Measurements from ENCODE around the gene PIP5KL1. TPM values are rescaled to one million over a fixed set of nuclear protein-coding genes. Genes with fewer than 3 reads are reported as not detected.
A peak's percentile ranks its signal among the peaks of the same experiment; 100 is the strongest.

PIP5KL1 gene
- total and polyA plus RNA-seq, 2 of the 8 experiments (the other 6 are each of a cell fraction or from before 2014, with no cell fraction given): 13.4 to 15.4 TPM

GRCh38 chr9:127929625-127929979, 975 bp downstream of the PIP5KL1 start:
- Histone ChIP-seq H3K79me1 (ENCODE audit: low read depth, low read length) (no peaks in the 10 kb centered on the region), H3K4me1 (replicated peaks in 1 of 4; ENCODE audit: control insufficient read depth in 3 of 4, insufficient read depth in 4 of 4, low read length in 3 of 4) (peaks cover 13 to 24% (median 20%) of the 10 kb centered on the region in 4 experiments), H3K23ac (ENCODE audit: insufficient read length) (no peak overlapping the region), H3K4ac (replicated peaks; ENCODE audit: insufficient read length, low read depth, low read length) (no peak overlapping the region), H3K18ac (ENCODE audit: extremely low read depth, low read length) (no peak overlapping the region), H3K14ac (ENCODE audit: insufficient read length) (no peak overlapping the region), H4K8ac (ENCODE audit: extremely low read depth, insufficient read depth, low read length) (0 out of 2 replicates have a peak overlapping the region, but pooled peaks have one; percentile 0), H2BK5ac (ENCODE audit: low read depth, low read length) (peak overlapping the region; percentile 35; the same call in 1 of the 2 replicates), H3K27ac (ENCODE audit: low read depth, low read length) (no peak overlapping the region), H2AK5ac (ENCODE audit: low read depth, low read length) (peak overlapping the region; percentile 97; the same call in 1 of the 2 replicates), H2BK120ac (replicated peaks; ENCODE audit: low read depth, low read length) (no peak overlapping the region), H4K91ac (replicated peaks; ENCODE audit: insufficient read length, low read length) (no peak overlapping the region), H2AFZ (ENCODE audit: low read length) (no peak overlapping the region), H2BK15ac (ENCODE audit: low read length) (peak overlapping the region; percentile 72; the same call in 1 of the 2 replicates), H4K20me1 (replicated peaks in 1 of 2; ENCODE audit: control insufficient read depth in 1 of 2, insufficient read depth in 2 of 2, low read length in 2 of 2) (peaks cover 0 to 4% of the 10 kb centered on the region in 2 experiments), H3K23me2 (ENCODE audit: low read depth, low read length) (peaks cover 20% of the 10 kb centered on the region; the same call in 1 of the 2 replicates), H3K9ac (replicated peaks in 1 of 4; ENCODE audit: extremely low read depth in 1 of 4, low read depth in 3 of 4, low read length in 3 of 4) (no peak overlapping the region; a peak in 1 of 7 replicates), H3K27me3 (replicated peaks in 1 of 4; ENCODE audit: control insufficient read depth in 3 of 4, extremely low read depth in 1 of 4, insufficient read depth in 3 of 4, low read length in 3 of 4) (peaks cover 0 to 18% (median 16%) of the 10 kb centered on the region in 4 experiments; a peak in 6 of 7 replicates), H3K9me3 (ENCODE audit: insufficient read depth in 2 of 2, low read depth in 1 of 2, low read length in 1 of 2) (no peaks in the 10 kb centered on the region), H3K4me2 (ENCODE audit: insufficient read depth in 1 of 2, low read depth in 2 of 2, low read length in 2 of 2) (peak overlapping the region; percentile 73 to 76), H3K79me2 (ENCODE audit: control insufficient read depth in 1 of 2, insufficient read depth in 2 of 2, low read length in 2 of 2) (no peaks in the 10 kb centered on the region), H3K56ac (replicated peaks; ENCODE audit: insufficient read length, low read depth, low read length) (no peak overlapping the region), H2BK12ac (ENCODE audit: low read depth, low read length) (peak overlapping the region; percentile 32; the same call in 1 of the 2 replicates), H4K5ac (ENCODE audit: insufficient read length, low read depth, low read length) (no peak overlapping the region), H3K36me3 (ENCODE audit: control insufficient read depth in 2 of 4, insufficient read depth in 4 of 4, low read length in 3 of 4) (no peaks in the 10 kb centered on the region), H3K4me3 (ENCODE audit: extremely low read depth in 1 of 4, insufficient read depth in 2 of 4, low read depth in 3 of 4, low read length in 4 of 4) (peak overlapping the region in 3 of 4 experiments; percentile 49 to 62 (median 54); a peak in 3 of 8 replicates), H2BK20ac (ENCODE audit: low read length) (0 out of 2 replicates have a peak overlapping the region, but pooled peaks have one; percentile 48)
- WGBS, 2 experiments (ENCODE audit: extremely low coverage in 1 of 2, insufficient coverage in 1 of 2, insufficient read length in 1 of 2, insufficient replicate concordance in 2 of 2, low coverage in 1 of 2, low lambda C conversion rate in 2 of 2, missing lambda C conversion rate in 1 of 2): 81% methylated on average over 10 of the region's 10 CpGs; no CpG with 5 or more reads in 1 of the 2 experiments
- DNase-seq (ENCODE audit: low read depth in 1 of 2, low spot score in 2 of 2) (no peak), FAIRE-seq (no peak)
- ChIA-PET POLR2A (ENCODE audit: partially characterized antibody) (interaction anchor here (0.9 to 1.5 kb wide), 9 partner anchors 8 to 474 kb away, joined by 3 to 6 read pairs (median 4); partner anchors contain the start of gene EEIG1), CTCF (ENCODE audit: partially characterized antibody) (interaction anchor here (0.9 to 8.1 kb wide), 6 partner anchors 8 to 125 kb away, joined by 3 to 68 read pairs (median 6); partner anchors contain the start of gene EEIG1)
- TF ChIP-seq MAX (IDR thresholded peaks at IDR 0.05): no peak
- TF ChIP-seq SIRT6 (IDR thresholded peaks at IDR 0.05; ENCODE audit: low read length): no peak
- no peak for TF ChIP-seq CHD2 (IDR thresholded peaks at IDR 0.05; ENCODE audit: low read length)
- no peak for TF ChIP-seq KDM4A (IDR thresholded peaks at IDR 0.05; ENCODE audit: low read depth, low read length, severe bottlenecking)
- no peak for TF ChIP-seq POU5F1 (IDR thresholded peaks at IDR 0.05; ENCODE audit: low read depth, low read length)
